Cardiac muscle cell (in vitro differentiated cells and primary cell): ENCODE measurements around the gene NOL8. TPM values are rescaled to one million over a fixed set of nuclear protein-coding genes. Genes with fewer than 3 reads are reported as not detected.

Experiments
- DNase-seq, 2 donors: peaks; one replicate each; pipeline versions ENCODE4 v3.0.0 to v3.0.0-alpha.2; 2010 to 2017; ENCODE audit warnings: low read depth in 1 of 2, low spot score in 1 of 2
- H3K27ac ChIP-seq: fragments of 200-600 bp; sonication (generic); 2 replicates; pipeline ENCODE4 v1.5.1; 2016
- H3K27me3 ChIP-seq: fragments of 200-600 bp; sonication (generic); 2 replicates; pipeline ENCODE4 v1.6.0; 2016; ENCODE audit warnings: control low read depth
- H3K36me3 ChIP-seq: fragments of 200-600 bp; sonication (generic); 2 replicates; pipeline ENCODE4 v1.5.1; 2016; ENCODE audit warnings: control low read depth
- H3K4me1 ChIP-seq: fragments of 200-600 bp; sonication (generic); 2 replicates; pipeline ENCODE4 v1.8.1; 2017; ENCODE audit warnings: low read depth, mild to moderate bottlenecking, mixed run types
- H3K4me3 ChIP-seq: fragments of 200-600 bp; sonication (generic); 2 replicates; pipeline ENCODE4 v1.5.1; 2016; ENCODE audit warnings: mild to moderate bottlenecking
- H3K9me3 ChIP-seq: fragments of 200-600 bp; sonication (generic); 2 replicates; pipeline ENCODE4 v1.5.1; 2017; ENCODE audit warnings: low read depth, mild to moderate bottlenecking, control low read depth
- CTCF ChIP-seq: IDR thresholded peaks from 2 replicates; pipeline ENCODE4 v1.5.1; 2012; ENCODE audit warnings: low read depth, mild to moderate bottlenecking, low read length
- polyA plus RNA-seq: library from polyadenylated mRNA; unstranded; fragments of >200 nt; fragmentation: Nextera tagmentation; extraction: Ambion mirVana; gene quantifications from 2 replicates; pipeline ENCODE4 v1.2.1, GENCODE V29; 2016
- total RNA-seq: library from RNA; depleted of rRNA; stranded (reverse); fragments of >200 nt; gene quantifications from 2 replicates; pipeline ENCODE4 v1.2.3, GENCODE V29; 2016

The NOL8 gene
- total RNA-seq (8.7 and 15.1 TPM in 2 replicates), polyA plus RNA-seq (21.6 and 26.2 TPM in 2 replicates)

- Histone ChIP-seq H3K27ac (peak within 1 kb of the TSS; percentile 100), H3K4me3 (peak within 1 kb of the TSS; percentile 61), H3K27me3 (no peaks in the 10 kb centered on the region), H3K4me1 (peaks cover 8% of the 10 kb centered on the region), H3K36me3 (peaks cover 25% of the 10 kb centered on the region), H3K9me3 (no peaks in the 10 kb centered on the region)
- no peak for TF ChIP-seq CTCF
- peak; percentile 93 for DNase-seq
Measured at GRCh38 chr9:92325269-92325990, at the start of gene NOL8, which contains the start of gene CENPP. Gene NOL8, minus strand, starts transcription at chr9:92325350. Its CDS starts 1,189 bp downstream, at chr9:92324161. Gene CENPP, plus strand, starts transcription at chr9:92325953.

- Histone ChIP-seq H3K36me3 (no peaks in the 10 kb centered on the region), H3K4me3 (no peak overlapping the region), H3K27me3 (no peaks in the 10 kb centered on the region), H3K4me1 (peaks cover 7% of the 10 kb centered on the region), H3K27ac (no peak overlapping the region), H3K9me3 (no peaks in the 10 kb centered on the region)
- TF ChIP-seq CTCF, result no peak
- DNase-seq, result no peak
Measured at GRCh38 chr9:92373167-92373566, 48.0 kb upstream of the NOL8 start.

DNA sequence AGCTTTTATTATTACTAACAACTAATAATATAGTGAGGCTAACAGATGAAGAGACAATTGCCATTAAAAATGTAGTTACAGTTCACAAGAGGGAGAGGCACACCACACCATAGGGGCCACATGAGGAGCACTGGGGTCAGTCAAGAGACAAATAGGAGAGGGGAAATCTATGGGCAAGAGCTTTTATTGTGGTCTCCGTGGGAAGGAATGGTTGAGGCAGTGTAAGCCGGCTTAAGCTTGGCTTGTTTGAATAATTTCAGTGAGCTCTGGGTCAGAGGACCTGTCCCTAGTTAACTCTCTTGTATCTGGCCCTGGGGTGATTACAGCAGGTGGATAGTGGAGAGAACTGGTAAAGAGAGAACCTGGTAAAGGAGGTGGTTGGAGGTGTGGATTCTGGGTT lies 43.9 kb upstream of the NOL8 start:
- no peak for TF ChIP-seq CTCF
- no peak overlapping the region for H3K27ac ChIP-seq
- no peaks in the 10 kb centered on the region for H3K4me1 ChIP-seq
- no peaks in the 10 kb centered on the region for H3K36me3 ChIP-seq
- no peak for DNase-seq
- H3K4me3 ChIP-seq, result no peak overlapping the region
- no peaks in the 10 kb centered on the region for H3K27me3 ChIP-seq
- H3K9me3 ChIP-seq, result no peaks in the 10 kb centered on the region

DNA sequence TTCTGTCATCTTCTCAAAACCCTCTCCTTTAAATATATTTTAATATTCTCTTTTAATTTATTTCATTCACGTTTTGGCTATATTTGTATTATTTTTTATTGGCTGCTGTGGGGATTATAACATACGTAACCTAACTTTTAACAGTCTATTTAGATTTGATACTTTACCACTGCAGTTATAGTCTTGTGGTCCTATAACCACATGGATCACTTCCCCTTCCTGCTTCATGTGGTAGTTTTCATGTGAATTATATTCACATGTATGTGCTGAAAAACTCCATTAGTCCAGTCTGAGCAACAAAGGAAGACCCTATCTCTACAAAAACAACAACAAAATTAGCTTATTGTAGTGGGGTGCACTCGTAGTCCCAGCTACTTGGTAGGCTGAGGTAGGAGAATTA lies 34.9 kb upstream of the NOL8 start:
- no peak for DNase-seq
- Histone ChIP-seq H3K4me3 (no peak overlapping the region), H3K27ac (peak overlapping the region; percentile 95), H3K27me3 (no peaks in the 10 kb centered on the region), H3K36me3 (no peaks in the 10 kb centered on the region), H3K9me3 (no peaks in the 10 kb centered on the region), H3K4me1 (peaks cover 14% of the 10 kb centered on the region)
- TF ChIP-seq CTCF, result no peak

DNA sequence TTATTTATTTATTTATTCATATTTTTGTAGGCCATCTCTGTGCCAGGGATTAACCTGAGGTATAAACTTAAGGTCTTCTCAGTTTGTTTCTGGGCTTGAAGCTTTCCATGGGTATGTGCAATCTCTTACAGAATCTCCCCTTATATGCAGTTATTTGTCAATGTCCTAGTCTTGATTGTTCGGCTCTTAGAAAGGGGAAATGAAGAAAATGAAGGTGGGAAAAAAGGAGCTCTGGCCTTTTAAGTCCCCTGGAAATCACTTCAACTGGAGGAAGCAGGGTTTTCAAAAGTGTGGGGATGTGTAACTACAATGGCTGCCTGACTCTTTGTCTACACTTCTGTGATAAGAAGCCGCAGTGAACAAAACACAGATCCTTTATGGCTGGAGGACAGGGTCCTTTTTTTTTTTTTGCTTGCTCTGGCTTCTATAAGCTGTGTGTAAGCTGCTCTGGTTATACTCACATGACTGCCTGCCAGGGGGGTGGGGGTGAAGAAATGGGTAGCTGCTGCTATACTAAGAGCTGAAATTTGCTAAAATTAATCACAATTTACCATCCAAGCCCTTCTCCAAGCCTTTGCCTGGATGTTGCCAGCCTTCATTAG lies 34.3 kb upstream of the NOL8 start:
- Histone ChIP-seq H3K4me3 (no peak overlapping the region), H3K36me3 (no peaks in the 10 kb centered on the region), H3K4me1 (peaks cover 14% of the 10 kb centered on the region), H3K27ac (peak overlapping the region; percentile 95), H3K9me3 (no peaks in the 10 kb centered on the region), H3K27me3 (no peaks in the 10 kb centered on the region)
- TF ChIP-seq CTCF, result no peak
- DNase-seq, result peak; percentile 69 to 88
